DND-41 (cell line): ENCODE data around the gene SPTA1.

Experiments used
- CTCF ChIP-seq: IDR thresholded peaks from 2 replicates; pipeline ENCODE4 v1.5.1; 2012; ENCODE audit warnings: borderline replicate concordance, low read length, moderate library complexity, mild to moderate bottlenecking; ENCODE audit not compliant: poor library complexity, severe bottlenecking; ENCODE audit errors: extremely low read depth
- EZH2 ChIP-seq: IDR thresholded peaks from 3 replicates; pipeline ENCODE4 v1.6.1; 2012; ENCODE audit warnings: borderline replicate concordance, low read depth, mild to moderate bottlenecking, moderate library complexity, low read length, inconsistent platforms; ENCODE audit not compliant: severe bottlenecking

DNA sequence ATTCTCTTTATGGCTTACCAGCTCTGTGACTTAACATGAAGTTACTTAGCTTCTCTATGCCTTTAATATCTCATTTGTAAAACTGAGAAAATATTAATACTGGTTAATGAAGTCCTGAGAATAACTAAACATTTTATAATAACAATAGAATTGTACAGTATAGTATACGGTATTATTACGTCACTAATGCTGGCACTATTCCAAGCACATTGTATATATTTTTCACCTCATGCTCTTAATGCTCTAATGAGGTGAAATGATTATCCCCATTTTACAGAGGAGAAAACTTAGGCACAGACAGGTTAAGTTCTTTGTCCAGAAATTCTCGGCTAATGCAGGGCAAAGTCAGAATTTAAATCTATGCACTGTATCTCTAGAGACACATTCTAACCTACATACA lies 33.1 kb upstream of the SPTA1 start:
- no peak for TF ChIP-seq CTCF
- no peak for TF ChIP-seq EZH2
